HUDEP-2 (cell line): ENCODE measurements around the gene CSAD.
"Not testable (repeated sequence)": the region's sequence is repeated elsewhere in the genome, so short reads cannot be mapped to it uniquely, and the experiment has no call there.

Experiments
- DNase-seq, 76 experiments: peaks; one replicate each; lab custom pipeline; 2025; ENCODE audit not compliant: unreplicated experiment in 76 of 76; lab: John Stamatoyannopoulos, UW

CSAD gene

GRCh38 chr12:53218551-53219291, 38.0 kb upstream of the CSAD start:
- no peak for DNase-seq

- DNase-seq = no peak
These were observed 37.2 kb upstream of the CSAD start for GRCh38 chr12:53217931-53218307.

- DNase-seq = peak in 18 of 76 experiments; percentile 5 to 28 (median 14)
These were observed 36.6 kb upstream of the CSAD start for GRCh38 chr12:53217051-53217930.

DNA sequence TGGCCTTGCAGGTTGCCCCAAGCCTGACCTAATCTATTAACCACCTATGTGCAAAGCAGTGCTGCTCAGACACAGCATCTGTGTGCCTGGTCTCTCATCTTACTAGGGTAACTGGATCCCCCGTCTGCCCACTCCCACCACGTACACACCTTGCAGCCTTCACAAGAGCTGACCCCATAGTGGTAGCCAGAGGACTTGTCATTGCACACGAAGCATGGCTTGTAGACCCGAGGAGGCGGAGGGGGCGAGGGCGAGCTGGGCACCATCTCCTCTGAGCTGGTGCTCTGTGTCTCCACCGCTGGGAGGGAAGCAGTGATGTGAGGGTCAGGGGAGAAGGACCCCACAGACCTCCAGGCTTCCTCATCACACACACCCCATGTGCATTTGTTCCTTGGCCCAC, 34.8 kb upstream of the CSAD start:
- DNase-seq = no peak

DNA sequence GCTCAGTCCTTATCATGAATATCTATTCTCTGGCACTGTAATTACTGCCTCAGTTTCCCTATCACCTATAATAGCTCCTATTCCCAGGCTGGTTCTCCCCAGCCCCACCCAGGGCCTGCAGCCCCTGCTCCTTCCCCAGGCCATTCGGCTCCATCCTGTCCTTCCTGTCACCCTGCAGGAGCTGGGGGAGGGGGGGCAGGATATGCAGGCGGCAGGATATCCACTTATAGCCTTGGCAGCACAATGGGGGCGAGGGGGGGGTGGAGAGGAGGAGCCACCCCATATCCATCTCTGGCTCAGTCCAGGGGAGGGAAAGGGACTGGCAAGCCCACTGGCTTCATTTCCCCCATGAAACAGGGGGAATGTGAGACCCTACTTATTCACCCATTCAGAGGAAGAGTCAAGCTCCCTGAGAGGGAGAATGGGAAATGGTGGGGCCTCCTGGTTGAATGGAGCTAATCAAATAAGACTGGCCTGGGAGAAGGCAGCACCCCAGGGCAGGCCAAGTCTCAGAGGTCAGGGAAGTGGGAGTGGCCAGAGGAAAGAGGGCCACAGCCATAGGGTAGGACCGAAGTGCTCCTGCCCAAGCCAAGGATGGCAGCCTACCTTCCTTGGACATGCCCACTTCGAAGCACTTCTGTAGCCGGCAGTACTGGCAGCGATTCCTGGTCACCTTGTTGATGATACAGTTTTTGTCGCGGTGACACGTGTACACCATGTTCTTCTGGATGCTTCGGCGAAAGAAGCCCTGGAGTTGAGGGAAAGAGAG, 34.1 kb upstream of the CSAD start:
- no peak for DNase-seq

DNA sequence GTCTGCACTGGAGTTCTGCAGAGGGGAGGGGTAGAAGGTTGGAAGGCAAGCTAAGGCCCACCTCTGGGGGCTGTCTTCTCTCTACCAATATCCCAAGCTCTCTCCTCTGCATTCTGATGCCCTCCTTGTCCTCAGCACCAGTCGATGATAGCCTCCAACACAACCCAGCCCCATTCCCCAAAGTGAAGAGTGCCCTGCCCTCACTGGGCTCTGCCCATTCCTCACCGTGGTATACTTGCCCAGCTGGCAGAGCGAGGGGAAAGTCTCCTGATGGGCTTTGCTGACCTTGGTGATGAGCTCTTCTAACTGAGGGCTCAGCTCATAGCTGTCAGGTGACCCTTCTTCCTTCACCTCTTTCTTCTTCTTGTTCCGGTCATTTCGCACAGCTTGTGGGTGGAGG, 33.5 kb upstream of the CSAD start:
- DNase-seq = no peak

DNA sequence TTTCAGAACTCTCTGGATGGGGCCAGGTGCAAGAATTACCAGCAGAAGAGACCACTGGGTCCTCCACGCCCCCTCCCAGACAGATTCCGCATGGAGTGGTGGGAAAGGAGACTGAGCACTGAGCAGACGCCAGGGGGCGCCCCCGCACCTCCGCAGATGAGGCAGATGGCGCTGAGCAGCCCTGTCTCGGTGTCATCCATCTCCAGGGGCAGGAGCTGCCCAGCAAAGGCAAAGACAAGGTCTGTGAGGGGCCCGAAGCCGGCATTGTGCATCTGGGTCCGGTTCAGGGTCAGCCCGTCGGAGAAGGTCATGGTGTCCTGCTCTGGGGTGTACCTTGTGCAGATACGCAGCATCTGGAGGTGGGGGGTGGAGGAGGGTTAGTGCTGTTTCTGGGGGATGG, 32.6 kb upstream of the CSAD start:
- DNase-seq = peak in 66 of 76 experiments; percentile 9 to 80 (median 62)

- no peak for DNase-seq
These were observed 32.2 kb upstream of the CSAD start for GRCh38 chr12:53212931-53213330.

- DNase-seq = peak in 10 of 76 experiments; percentile 4 to 23 (median 12)
These were observed 31.0 kb upstream of the CSAD start for GRCh38 chr12:53211476-53212381.

- DNase-seq = no peak
These were observed 30.1 kb upstream of the CSAD start for GRCh38 chr12:53210843-53211242.

DNA sequence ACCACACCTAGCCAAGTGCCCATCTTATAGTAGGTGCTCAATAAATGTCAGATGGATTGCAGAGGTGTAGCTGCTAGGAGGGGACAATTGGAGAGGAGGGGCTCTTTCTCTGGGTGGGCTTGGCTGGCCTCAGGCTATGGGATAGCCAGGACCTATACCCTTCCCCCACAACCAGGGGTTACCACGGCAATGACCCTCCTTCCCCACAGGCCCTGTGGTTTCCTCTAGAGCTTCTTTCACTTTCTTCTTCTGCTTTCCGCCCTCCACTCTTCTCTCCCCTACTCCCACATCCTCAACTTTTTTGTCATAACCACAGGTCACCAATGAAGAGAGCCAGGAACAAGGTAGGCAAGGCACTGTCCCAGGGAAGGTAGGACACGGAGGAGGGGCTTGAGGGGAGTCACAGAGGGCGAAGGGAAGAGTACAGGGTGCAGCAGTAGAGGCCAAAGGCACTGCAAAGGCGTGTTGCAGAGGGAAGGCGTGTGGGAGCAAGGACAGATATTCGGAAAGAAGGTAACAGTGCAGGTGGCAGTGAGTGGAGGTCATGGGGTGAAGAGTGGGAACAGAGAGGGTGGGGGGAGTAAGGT, 28.2 kb upstream of the CSAD start:
- no peak for DNase-seq

- DNase-seq = no peak
These were observed 27.7 kb upstream of the CSAD start for GRCh38 chr12:53208435-53208834.

GRCh38 chr12:53207042-53207441, 26.3 kb upstream of the CSAD start, which contains the start of gene ITGB7:
Gene ITGB7 (minus strand): TSS chr12:53207251. CDS start chr12:53200443, 6,808 bp downstream.
- DNase-seq = peak in 59 of 76 experiments; percentile 12 to 75 (median 44)

GRCh38 chr12:53205747-53206419, 25.2 kb upstream of the CSAD start:
- peak in 4 of 76 experiments; percentile 10 to 28 (median 17) for DNase-seq

DNA sequence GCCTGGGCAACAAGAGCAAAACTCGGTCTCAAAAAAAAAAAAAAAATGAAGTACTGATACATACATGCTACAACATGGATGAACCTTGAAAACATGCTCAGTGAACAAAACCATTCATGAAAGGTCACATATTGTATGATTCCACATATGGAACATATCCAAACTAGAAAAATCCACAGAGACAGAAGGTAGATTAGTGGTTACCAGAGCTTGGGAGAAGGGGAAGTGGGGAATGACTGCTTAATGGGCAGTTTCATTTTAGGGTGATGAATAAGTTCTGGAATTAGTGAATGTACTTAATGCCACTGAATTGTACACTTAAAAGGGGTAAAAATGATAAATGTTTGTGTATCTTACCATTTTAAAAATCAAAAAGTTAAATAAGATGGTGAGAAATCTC, 23.6 kb upstream of the CSAD start:
- DNase-seq = no peak

- DNase-seq = not testable (repeated sequence)
These were observed 21.6 kb upstream of the CSAD start for GRCh38 chr12:53202316-53202715.

GRCh38 chr12:53201639-53202038, 20.9 kb upstream of the CSAD start:
- DNase-seq = no peak

GRCh38 chr12:53201177-53201541, 20.4 kb upstream of the CSAD start:
- peak in 11 of 76 experiments; percentile 13 to 47 (median 23) for DNase-seq
